Brain microvascular endothelial cell (primary cell): ENCODE measurements around the gene RNU6-1.

Source experiments
- DNase-seq: peaks from one replicate; pipeline ENCODE4 v3.0.0-alpha.2; 2020
- H3K27ac ChIP-seq: fragments of 250-450 bp; sonication (Bioruptor Pico); 2 replicates; pipeline ENCODE4 v1.5.1; 2020; ENCODE audit warnings: mild to moderate bottlenecking, moderate library complexity
- H3K27me3 ChIP-seq: fragments of 250-450 bp; sonication (Bioruptor Pico); replicated peaks from 2 replicates; pipeline ENCODE4 v1.5.1; 2020; ENCODE audit warnings: mild to moderate bottlenecking
- H3K36me3 ChIP-seq: fragments of 250-450 bp; sonication (Bioruptor Pico); replicated peaks from 2 replicates; pipeline ENCODE4 v1.5.1; 2020; ENCODE audit warnings: mild to moderate bottlenecking
- H3K4me3 ChIP-seq: 2 replicates; pipeline ENCODE4 v1.5.1; 2011; ENCODE audit warnings: low read depth, mild to moderate bottlenecking, control low read depth, low read length, moderate library complexity
- in situ Hi-C: cut with HindIII; loops from 2 replicates; pipeline ENCODE4 v1.10.0; 2017; ENCODE audit warnings: low sequenced_read_pairs, low pct_ligation_motif_present
- TF ChIP-seq, protein P1 (sequence below): IDR thresholded peaks from 2 replicates; pipeline ENCODE4 v1.5.1; 2011; ENCODE audit warnings: low read depth, mild to moderate bottlenecking, moderate library complexity, low read length, control low read depth, inconsistent platforms; ENCODE audit errors: missing control alignments

Gene RNU6-1

GRCh38 chr15:67883234-67883773 lies 43.5 kb upstream of the RNU6-1 start:
- Histone ChIP-seq H3K4me3 (no peak overlapping the region), H3K27me3 (no peaks in the 10 kb centered on the region), H3K36me3 (no peaks in the 10 kb centered on the region), H3K27ac (no peak overlapping the region)
- in situ Hi-C loops = no loop called here
- TF ChIP-seq, protein P1, sequence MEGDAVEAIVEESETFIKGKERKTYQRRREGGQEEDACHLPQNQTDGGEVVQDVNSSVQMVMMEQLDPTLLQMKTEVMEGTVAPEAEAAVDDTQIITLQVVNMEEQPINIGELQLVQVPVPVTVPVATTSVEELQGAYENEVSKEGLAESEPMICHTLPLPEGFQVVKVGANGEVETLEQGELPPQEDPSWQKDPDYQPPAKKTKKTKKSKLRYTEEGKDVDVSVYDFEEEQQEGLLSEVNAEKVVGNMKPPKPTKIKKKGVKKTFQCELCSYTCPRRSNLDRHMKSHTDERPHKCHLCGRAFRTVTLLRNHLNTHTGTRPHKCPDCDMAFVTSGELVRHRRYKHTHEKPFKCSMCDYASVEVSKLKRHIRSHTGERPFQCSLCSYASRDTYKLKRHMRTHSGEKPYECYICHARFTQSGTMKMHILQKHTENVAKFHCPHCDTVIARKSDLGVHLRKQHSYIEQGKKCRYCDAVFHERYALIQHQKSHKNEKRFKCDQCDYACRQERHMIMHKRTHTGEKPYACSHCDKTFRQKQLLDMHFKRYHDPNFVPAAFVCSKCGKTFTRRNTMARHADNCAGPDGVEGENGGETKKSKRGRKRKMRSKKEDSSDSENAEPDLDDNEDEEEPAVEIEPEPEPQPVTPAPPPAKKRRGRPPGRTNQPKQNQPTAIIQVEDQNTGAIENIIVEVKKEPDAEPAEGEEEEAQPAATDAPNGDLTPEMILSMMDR = no peak
- no peak for DNase-seq

GRCh38 chr15:67882487-67883233 lies 42.8 kb upstream of the RNU6-1 start:
- no peak overlapping the region for H3K27ac ChIP-seq
- TF ChIP-seq, protein P1 = no peak
- in situ Hi-C loops = no loop called here

DNA sequence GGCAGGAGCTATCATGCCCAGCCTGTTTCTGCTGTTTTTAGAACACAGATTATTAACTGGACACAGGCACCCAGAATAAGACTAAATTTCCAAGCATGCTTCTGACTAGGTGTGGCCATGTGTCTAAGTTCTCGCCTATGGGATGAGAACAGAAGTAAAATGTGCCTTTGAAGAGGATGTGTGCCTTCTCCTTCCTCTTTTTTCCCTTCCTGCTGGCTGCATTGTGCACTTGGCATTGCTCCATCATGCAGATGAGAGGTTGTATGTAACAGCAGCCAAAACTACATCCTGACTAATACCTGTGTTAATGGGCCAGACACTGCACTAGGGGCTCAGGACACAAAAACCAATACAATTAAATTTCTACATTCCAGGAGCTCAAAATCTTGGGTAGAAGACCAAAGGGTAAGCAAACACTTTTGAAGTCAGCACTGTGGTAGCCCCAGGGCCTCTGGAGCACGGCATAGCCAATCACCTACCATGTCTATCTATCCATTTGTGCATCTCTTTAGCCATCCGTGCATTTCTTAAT lies 40.9 kb upstream of the RNU6-1 start:
- DNase-seq = no peak
- in situ Hi-C loops = no loop called here
- H3K27ac ChIP-seq = no peak overlapping the region

More at GRCh38 chr15:67882487-67883233, 42.8 kb upstream of the RNU6-1 start:
- H3K4me3 ChIP-seq = no peak overlapping the region
- H3K36me3 ChIP-seq = no peaks in the 10 kb centered on the region
- no peak for DNase-seq
- no peaks in the 10 kb centered on the region for H3K27me3 ChIP-seq

GRCh38 chr15:67879440-67880129 lies 39.7 kb upstream of the RNU6-1 start:
- in situ Hi-C loops = no loop called here
- DNase-seq = no peak
- Histone ChIP-seq H3K27me3 (no peaks in the 10 kb centered on the region), H3K27ac (no peak overlapping the region), H3K4me3 (no peak overlapping the region), H3K36me3 (no peaks in the 10 kb centered on the region)
- TF ChIP-seq, protein P1 = no peak

More for the DNA sequence above, 40.9 kb upstream of the RNU6-1 start:
- TF ChIP-seq, protein P1 = no peak
- no peaks in the 10 kb centered on the region for H3K36me3 ChIP-seq
- H3K27me3 ChIP-seq = no peaks in the 10 kb centered on the region
- no peak overlapping the region for H3K4me3 ChIP-seq

DNA sequence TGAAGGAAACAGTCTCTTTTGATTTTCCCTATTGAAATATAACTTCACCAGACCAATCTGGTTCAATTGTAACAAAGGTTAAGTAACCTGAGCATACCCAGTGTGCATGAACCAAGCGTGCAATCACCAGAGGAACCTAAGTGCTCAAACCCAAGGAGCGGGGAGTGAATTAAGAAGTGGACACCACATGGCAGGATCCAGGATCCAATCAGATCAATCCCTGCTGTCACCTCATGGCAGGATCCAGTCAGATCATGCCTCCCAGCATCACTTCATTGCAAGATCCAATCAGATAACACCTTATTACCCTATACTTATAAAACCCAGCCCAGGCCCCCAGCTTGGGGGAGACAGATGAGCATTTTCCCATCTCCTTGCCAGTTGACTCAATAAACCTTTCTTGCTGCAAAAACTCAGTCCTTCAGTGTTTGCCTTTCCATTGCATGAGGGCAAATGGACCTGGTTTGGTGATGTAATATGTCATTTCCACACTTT lies 38.9 kb upstream of the RNU6-1 start:
- in situ Hi-C loops = no loop called here
- Histone ChIP-seq H3K27ac (no peak overlapping the region), H3K36me3 (no peaks in the 10 kb centered on the region), H3K27me3 (no peaks in the 10 kb centered on the region), H3K4me3 (no peak overlapping the region)
- DNase-seq = no peak
- TF ChIP-seq, protein P1 = no peak
